ENCODE results near the gene TNRC6A.
"Not testable (repeated sequence)": the region's sequence is repeated elsewhere in the genome, so short reads cannot be mapped to it uniquely, and the experiment has no call there.

The TNRC6A gene

GRCh38 chr16:24759006-24759405 lies 29.6 kb downstream of the TNRC6A start:
- no peak for DNase-seq (ENCODE audit: low spot score)

- DNase-seq (ENCODE audit: low spot score) = no peak
Observed at GRCh38 chr16:24761526-24761925, 32.1 kb downstream of the TNRC6A start.

GRCh38 chr16:24764916-24765315 lies 35.5 kb downstream of the TNRC6A start:
- DNase-seq (ENCODE audit: low spot score) = no peak

GRCh38 chr16:24766057-24766456 lies 36.6 kb downstream of the TNRC6A start:
- no peak for DNase-seq (ENCODE audit: low spot score)

- no peak for DNase-seq (ENCODE audit: low spot score)
Observed at GRCh38 chr16:24769806-24770205, 40.4 kb downstream of the TNRC6A start.

- no peak for DNase-seq (ENCODE audit: low spot score)
Observed at GRCh38 chr16:24771132-24771778, 41.8 kb downstream of the TNRC6A start.

GRCh38 chr16:24771779-24772157 lies 42.3 kb downstream of the TNRC6A start:
- DNase-seq (ENCODE audit: low spot score) = no peak

GRCh38 chr16:24773771-24774427 lies 44.4 kb downstream of the TNRC6A start:
- no peak for DNase-seq (ENCODE audit: low spot score)

GRCh38 chr16:24774510-24774909 lies 45.1 kb downstream of the TNRC6A start:
- no peak for DNase-seq (ENCODE audit: low spot score)

GRCh38 chr16:24775455-24775854 lies 46.0 kb downstream of the TNRC6A start:
- DNase-seq (ENCODE audit: low spot score) = peak; percentile 27

GRCh38 chr16:24776501-24777220 lies 47.2 kb downstream of the TNRC6A start:
- DNase-seq (ENCODE audit: low spot score) = peak; percentile 65

GRCh38 chr16:24778671-24779070 lies 49.2 kb downstream of the TNRC6A start:
- DNase-seq (ENCODE audit: low spot score) = no peak

- no peak for DNase-seq (ENCODE audit: low spot score)
Observed at GRCh38 chr16:24781256-24781655, 51.8 kb downstream of the TNRC6A start.

GRCh38 chr16:24784121-24784520 lies 54.7 kb downstream of the TNRC6A start:
- no peak for DNase-seq (ENCODE audit: low spot score)

GRCh38 chr16:24789881-24790280 lies 60.4 kb downstream of the TNRC6A start:
- no peak for DNase-seq (ENCODE audit: low spot score)

GRCh38 chr16:24800586-24800985 lies 71.1 kb downstream of the TNRC6A start:
- peak; percentile 36 for DNase-seq (ENCODE audit: low spot score)

GRCh38 chr16:24801761-24802302 lies 72.4 kb downstream of the TNRC6A start:
- DNase-seq (ENCODE audit: low spot score) = no peak

GRCh38 chr16:24805484-24805883 lies 76.0 kb downstream of the TNRC6A start:
- DNase-seq (ENCODE audit: low spot score) = no peak

- DNase-seq (ENCODE audit: low spot score) = no peak
Observed at GRCh38 chr16:24807301-24807700, 77.8 kb downstream of the TNRC6A start.

- DNase-seq (ENCODE audit: low spot score) = no peak
Observed at GRCh38 chr16:24810951-24811843, 81.7 kb downstream of the TNRC6A start.

- not testable (repeated sequence) for DNase-seq (ENCODE audit: low spot score)
Observed at GRCh38 chr16:24812813-24813212, 83.4 kb downstream of the TNRC6A start.

- no peak for DNase-seq (ENCODE audit: low spot score)
Observed at GRCh38 chr16:24815021-24815420, 85.6 kb downstream of the TNRC6A start.
